NCI-H524 (cell line): ENCODE results near the gene BBX.
"Not testable (repeated sequence)": the region's sequence is repeated elsewhere in the genome, so short reads cannot be mapped to it uniquely, and the experiment has no call there.

ENCODE experiments used
- DNase-seq, 2 experiments: peaks; one replicate each; lab custom pipeline; 2025; lab: John Stamatoyannopoulos, UW

Gene BBX

GRCh38 chr3:107684431-107684925, 161.7 kb downstream of the BBX start:
- no peak for DNase-seq

- no peak for DNase-seq
Observed at GRCh38 chr3:107685383-107685782, 162.6 kb downstream of the BBX start.

GRCh38 chr3:107687056-107687581, 164.4 kb downstream of the BBX start:
- DNase-seq: no peak

- DNase-seq: no peak
Observed at GRCh38 chr3:107689355-107689754, 166.6 kb downstream of the BBX start.

GRCh38 chr3:107690522-107691138, 167.9 kb downstream of the BBX start:
- peak; percentile 50 to 69 for DNase-seq

- not testable (repeated sequence) for DNase-seq
Observed at GRCh38 chr3:107691984-107692383, 169.2 kb downstream of the BBX start.

- not testable (repeated sequence) for DNase-seq
Observed at GRCh38 chr3:107697348-107697747, 174.6 kb downstream of the BBX start.

- DNase-seq: not testable (repeated sequence)
Observed at GRCh38 chr3:107697855-107698254, 175.1 kb downstream of the BBX start.

GRCh38 chr3:107699682-107700081, 176.9 kb downstream of the BBX start:
- DNase-seq: no peak

- no peak for DNase-seq
Observed at GRCh38 chr3:107701299-107701698, 178.5 kb downstream of the BBX start.

GRCh38 chr3:107704477-107704876, 181.7 kb downstream of the BBX start:
- no peak for DNase-seq

- no peak for DNase-seq
Observed at GRCh38 chr3:107705046-107705445, 182.3 kb downstream of the BBX start.

- peak in 1 of 2 experiments; percentile 14 for DNase-seq
Observed at GRCh38 chr3:107710851-107711250, 188.1 kb downstream of the BBX start.

- no peak for DNase-seq
Observed at GRCh38 chr3:107716734-107717133, 194.0 kb downstream of the BBX start.

GRCh38 chr3:107718547-107718946, 195.8 kb downstream of the BBX start:
- no peak for DNase-seq

- DNase-seq: no peak
Observed at GRCh38 chr3:107727102-107727501, 204.3 kb downstream of the BBX start.

GRCh38 chr3:107729686-107730085, 206.9 kb downstream of the BBX start:
- DNase-seq: no peak

GRCh38 chr3:107734317-107734716, 211.6 kb downstream of the BBX start:
- no peak for DNase-seq

- no peak for DNase-seq
Observed at GRCh38 chr3:107737914-107738313, 215.2 kb downstream of the BBX start.

GRCh38 chr3:107738486-107739183, 215.9 kb downstream of the BBX start:
- no peak for DNase-seq

GRCh38 chr3:107739227-107739626, 216.5 kb downstream of the BBX start:
- DNase-seq: no peak

- DNase-seq: peak; percentile 16 to 46
Observed at GRCh38 chr3:107740992-107741896, 218.5 kb downstream of the BBX start.
